Astrocyte of the hippocampus (primary cell): ENCODE measurements around the gene GRSF1.
"Not testable (repeated sequence)": the region's sequence is repeated elsewhere in the genome, so short reads cannot be mapped to it uniquely, and the experiment has no call there.

Experiments
- DNase-seq: peaks from one replicate; pipeline ENCODE4 v3.0.0; 2011; ENCODE audit warnings: low read depth, low spot score

The GRSF1 gene

DNA sequence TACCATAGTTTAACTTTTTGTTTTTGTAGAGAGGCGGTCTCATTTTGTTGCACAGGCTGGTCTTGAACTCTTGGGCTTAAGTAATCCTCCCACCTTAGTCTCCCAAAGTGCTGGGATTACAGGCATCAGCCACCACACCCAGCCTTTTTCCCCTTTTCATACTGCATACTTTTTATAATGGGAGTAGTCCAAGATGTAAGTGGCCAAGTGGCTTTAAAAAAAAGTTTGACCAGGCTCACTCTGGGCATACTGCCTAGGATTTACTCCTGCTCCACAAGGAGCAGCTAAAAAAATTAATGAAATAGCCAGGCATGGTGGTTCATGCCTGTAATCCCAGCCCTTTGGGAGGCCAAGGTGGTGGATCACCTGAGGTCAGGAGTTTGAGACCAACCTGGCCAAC lies 6.0 kb downstream of the GRSF1 start:
- peak; percentile 47 for DNase-seq

DNA sequence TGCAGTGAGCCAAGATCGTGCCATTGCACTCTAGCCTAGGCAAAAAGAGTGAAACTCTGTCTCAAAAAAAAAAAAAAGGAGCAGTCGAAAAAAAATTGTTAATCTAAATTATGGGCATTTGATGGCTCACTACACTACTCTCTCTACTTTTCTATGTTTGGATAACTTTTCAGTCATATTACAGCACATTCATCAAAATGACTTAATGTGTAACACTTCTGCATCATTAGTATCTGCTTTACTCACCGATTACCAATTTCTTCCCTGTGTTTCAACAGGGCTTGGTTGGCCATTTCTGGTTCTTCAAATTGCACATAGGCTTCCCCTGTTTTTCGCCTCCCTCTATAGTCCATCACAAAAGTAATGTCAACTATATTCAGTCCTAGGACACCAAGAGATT lies 8.4 kb downstream of the GRSF1 start:
- DNase-seq = no peak

DNA sequence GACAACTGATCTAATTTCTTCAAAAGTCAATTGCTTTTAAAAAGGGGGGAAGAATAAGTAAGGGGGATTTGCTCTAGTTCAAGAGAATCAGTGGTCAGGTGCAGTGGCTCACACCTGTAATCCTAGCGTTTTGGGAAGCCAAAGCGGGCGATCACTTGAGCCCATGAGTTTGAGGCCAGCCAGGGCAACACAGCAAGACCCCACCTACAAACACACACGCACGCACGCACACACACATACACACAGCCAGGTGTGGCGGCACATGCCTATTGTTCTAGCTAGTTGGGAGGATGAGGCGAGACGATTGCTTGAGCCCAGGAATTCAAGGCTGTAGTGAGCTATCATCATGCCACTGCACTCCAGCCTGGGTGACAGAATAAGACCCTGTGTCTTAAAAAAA lies 9.6 kb downstream of the GRSF1 start:
- DNase-seq = no peak

DNA sequence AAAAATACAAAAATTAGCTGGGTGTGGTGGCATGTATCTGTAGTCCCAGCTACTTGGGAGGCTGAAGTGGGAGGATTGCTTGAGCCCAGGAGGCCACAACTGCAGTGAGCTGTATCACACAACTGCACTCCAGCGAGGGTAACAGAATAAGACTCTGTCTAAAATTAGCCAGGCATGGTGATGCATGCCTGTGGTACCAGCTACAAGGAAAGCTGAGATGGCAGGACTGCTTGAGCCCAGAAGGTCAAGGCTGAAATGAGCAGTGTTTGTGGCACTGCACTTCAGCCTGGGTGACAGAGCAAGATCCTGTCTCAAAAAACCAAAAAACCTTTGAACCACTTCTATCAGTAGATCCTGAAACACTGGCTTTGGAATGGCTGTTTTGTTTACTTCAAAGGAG lies 10.2 kb downstream of the GRSF1 start:
- DNase-seq = no peak

DNA sequence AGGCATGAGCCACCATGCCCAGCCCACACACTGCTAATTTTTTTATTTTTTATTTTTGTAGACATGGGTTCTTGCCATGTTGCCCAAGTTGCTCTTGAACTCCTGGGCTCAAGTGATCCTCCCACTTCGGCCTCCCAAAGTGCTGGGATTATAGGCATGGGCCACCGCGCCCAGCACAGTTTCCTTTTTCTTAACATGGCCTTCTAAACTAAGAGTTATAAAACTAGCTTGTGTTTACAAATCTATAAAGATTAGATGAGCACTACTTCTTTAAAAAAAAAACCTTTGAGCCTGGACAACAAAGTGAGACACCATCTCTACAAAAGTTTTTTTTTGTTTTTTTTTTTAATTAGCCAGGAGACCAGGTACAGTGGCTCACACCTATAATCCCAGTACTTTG lies 10.7 kb downstream of the GRSF1 start:
- no peak for DNase-seq

DNA sequence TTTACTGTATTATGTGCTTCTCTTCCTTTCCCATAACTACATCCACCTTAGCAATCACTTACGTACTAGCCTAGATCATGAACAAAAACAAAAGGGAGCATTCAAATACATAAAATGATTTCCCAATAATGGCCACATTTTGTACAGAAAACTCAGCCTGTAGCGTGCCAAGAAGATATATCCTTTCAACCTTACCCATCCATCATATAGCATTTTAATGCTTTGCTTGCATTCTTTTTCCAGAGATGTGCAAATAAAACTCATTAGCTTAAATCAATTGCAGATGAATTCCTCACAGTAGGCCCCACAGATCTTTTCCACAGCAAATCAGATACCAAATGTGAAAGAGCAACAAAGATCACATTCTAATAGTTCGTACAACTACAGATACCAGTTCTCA lies 20.8 kb downstream of the GRSF1 start:
- DNase-seq = no peak

DNA sequence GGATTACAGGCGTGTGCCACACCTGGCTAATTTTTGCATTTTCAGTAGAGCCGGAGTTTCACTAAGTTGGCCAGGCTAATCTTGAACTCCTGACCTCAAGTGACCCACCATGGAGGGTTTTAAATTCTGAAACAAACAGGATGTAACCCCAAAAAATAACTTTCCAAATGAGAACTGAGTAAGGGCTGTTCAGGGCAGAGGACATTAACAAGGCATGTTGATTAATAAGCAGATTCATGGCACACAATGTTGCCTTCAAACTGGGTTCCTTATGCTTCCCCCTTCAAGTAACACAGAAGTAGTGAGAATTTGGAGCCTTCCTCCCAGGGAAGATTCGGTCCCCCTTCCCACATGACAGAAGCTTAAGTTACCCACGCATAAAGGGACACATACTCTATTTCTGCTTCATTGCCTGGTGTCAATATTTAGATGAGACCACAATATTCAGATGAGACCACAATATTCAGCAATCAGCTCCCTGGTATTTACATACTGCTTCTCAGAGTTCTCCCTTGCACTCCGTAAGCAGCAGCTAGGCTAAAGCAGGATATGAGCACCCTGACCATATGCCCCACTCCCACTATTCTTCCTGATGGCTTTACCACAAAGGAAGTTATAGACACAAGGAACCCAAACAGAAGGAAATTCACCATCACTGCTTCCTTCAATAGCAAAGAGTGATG lies 21.4 kb downstream of the GRSF1 start:
- peak; percentile 25 for DNase-seq

DNA sequence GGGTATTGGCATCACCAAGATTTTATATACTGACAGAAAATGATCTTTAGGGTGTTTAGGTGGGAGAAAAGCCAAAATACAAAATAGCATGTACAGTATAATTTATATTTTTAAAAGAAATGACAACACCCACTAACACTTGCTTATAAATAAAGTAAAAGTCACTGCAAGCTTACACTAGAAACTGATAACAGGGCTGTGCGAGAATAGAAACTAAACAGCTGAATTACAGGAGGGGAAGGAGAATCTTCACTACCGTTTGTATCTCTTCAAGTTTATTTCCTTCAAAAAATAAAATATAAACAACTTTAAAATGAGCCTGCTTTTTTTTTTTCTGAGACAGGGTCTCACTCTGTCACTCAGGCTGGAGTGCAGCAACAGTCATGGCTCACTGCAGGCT lies 22.8 kb downstream of the GRSF1 start:
- no peak for DNase-seq

DNA sequence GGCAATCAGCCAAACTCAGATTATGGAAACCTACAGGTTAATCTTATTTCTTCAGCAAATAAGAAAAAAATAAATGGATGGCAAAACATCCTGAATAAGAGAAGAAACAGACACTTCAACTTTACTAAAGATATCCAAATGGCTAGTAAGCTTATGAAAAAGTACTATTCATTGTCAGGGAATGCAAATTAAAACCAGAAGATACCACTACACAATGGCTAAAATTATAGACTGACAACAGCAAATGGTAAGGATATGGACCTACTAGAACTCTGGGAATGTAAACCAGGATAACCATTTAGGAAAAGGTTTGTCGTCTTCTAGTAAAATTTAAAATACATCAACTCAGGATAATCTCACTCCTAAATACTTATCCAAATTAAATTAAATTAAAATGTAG lies 24.3 kb downstream of the GRSF1 start:
- DNase-seq = no peak

DNA sequence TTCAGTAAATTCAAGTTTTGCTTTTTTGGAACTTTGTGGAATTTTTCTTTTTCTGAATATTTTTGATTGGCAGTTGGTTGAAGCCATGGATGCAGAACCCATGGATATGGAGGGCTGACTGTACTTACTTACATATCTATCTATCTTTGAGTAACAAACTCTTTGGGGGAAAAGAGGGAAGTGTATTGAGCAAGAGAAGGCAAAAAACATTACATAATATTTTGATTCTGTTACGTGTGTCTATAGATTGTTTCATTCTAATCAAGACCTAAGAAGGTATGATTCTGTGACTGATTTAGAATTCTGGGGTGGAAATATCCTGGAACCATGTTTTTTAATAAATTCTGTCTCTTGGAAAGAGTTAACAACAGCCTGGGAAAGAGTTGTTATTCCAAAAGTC lies 31.5 kb downstream of the GRSF1 start:
- no peak for DNase-seq

DNA sequence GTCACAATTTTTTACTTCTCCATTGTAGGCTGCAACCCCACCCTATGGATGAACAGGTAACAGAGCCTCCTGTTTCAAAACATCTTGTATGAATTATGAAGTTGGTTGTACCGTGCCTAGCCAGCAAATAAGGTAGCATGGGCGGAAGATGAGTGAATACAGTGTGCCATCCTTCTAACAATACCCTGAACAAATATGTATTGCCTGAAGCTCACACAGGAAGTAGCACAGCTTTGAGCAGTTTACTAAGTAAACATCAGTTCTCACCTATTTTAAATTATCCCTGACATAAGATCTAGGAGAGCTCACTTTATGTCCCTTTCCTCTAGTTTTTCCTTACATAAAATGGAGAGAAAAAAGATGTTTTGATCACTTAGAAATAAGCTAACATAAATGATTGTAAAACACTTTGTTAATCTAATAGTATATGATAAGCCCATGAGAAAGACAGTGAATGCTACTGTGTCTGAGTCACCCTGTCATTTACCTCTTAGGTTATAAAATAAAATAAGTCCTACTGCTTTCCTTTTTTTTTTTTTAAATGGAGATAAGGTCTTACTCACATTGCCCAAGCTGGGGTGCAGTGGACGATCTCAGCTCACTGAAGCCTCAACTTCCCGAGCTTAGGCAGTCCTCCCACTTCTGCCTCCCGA lies 36.6 kb downstream of the GRSF1 start:
- DNase-seq = no peak

DNA sequence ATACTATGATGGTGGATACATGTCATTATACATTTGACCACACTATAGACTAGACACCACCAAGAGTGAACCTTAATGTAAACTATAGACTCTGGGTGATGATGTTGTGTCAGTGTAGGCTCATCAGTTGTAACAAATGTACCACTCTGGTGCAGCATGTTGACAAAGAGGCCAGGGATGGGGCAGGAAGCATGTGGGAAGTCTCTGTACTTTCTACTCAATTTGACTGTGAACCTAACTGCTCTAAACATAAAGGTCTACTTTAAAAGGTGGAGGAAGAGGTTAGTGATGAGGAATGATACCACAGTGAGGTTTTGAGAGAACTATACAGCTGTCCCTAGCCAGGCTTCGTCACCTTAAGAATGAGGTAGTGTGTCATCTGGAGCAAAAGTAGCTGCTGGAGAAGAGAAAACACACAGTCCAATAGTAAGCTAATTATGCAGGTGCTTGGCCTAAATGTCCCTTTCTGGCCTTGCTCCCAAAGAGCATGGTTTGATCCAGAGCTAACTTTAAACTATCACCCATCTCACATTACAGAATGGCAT lies 38.4 kb downstream of the GRSF1 start:
- no peak for DNase-seq

DNA sequence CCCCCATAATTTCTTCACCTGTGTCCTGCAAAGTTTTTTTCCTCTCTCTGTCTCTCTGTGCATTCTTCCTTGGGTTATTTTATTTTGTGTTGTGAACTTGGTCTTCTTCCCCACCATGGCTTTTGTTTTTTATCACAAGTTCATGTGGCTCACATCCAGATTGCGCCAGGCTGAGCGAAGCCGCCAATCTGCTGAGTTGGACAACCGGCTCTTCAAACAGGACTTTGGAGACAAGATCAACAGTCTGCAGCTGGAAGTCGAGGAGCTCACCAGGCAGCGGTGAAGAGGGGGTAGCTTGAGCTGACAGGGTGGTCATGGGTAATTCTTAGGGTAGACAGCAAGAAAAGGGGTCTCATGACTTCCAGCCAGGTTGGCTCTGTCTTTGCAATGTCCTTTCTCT lies 46.1 kb downstream of the GRSF1 start:
- no peak for DNase-seq

DNA sequence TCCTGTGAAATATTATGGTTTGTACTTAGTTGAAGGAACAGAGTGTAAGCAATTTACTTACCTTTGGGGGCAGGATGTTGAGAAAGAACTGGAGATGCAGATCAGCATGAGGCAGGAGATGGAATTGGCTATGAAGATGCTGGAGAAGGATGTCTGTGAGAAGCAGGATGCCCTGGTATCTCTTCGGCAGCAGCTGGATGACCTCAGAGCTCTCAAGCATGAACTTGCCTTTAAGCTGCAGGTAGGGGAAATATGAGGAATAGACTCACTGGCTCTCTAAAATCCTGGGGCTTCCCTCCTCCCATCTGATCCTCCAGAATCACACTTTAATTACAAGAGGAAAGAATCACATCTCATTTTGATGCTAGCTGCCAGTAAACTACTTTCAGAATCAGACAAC lies 51.0 kb downstream of the GRSF1 start:
- DNase-seq = no peak

DNA sequence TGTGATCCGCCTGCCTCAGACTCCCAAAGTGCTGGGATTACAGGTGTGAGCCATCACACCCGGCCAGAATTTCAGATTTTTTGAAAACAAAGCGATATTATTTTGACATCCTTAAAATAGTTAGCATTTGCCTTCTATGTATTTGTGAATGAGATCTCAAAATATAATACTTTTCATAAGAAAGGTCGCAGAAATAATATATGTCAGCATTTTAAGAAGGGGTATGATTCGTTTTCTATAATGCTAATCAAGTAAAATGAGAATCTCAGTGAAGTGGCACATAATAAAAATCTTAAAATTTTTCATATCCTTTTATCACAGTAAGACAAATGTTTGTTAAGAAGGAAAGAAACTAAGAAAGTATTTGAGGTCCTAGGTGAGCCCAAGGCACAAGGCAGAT lies 52.2 kb downstream of the GRSF1 start:
- no peak for DNase-seq

DNA sequence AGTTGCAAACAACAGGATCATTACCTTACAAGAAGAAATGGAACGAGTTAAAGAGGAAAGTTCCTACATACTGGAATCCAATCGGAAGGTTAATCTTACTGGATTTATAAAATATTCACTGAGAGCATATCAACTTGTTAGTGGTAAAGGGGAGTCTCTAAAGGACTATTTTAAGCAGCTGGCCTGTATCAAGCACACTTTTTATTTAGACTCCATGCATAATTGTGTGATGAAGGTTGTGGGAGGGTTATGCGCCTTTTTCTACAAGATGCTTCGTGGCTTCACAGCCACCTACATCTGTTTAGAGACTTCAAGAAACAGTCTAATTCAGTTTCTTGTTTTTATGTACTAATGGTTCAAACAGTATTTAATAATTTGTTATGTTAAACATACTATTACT lies 56.6 kb downstream of the GRSF1 start:
- no peak for DNase-seq

DNA sequence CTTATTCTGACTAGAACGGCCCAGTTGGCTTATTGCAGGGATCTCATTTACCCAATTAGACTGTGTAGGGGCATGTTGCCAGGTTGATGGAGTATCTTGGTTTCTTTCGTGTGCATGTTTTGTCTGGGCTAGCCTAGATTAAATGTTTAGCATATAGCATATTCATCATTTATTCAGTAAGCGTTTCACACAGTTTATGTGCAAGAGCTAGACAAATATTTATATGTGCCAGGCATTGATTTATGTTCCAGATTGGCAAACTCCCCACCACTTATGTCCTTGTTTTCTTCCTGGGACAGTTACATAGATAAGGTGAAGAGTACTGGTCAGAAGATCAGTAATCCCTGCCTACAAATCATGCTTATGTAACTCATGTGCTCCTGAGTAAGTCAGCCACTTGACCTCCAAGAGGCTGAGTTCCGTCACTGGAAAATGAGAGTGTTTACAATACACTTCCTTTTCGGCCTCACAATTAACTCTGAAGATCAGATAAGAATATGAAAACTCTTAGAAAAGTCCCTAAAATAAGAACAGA lies 60.7 kb downstream of the GRSF1 start:
- no peak for DNase-seq

DNA sequence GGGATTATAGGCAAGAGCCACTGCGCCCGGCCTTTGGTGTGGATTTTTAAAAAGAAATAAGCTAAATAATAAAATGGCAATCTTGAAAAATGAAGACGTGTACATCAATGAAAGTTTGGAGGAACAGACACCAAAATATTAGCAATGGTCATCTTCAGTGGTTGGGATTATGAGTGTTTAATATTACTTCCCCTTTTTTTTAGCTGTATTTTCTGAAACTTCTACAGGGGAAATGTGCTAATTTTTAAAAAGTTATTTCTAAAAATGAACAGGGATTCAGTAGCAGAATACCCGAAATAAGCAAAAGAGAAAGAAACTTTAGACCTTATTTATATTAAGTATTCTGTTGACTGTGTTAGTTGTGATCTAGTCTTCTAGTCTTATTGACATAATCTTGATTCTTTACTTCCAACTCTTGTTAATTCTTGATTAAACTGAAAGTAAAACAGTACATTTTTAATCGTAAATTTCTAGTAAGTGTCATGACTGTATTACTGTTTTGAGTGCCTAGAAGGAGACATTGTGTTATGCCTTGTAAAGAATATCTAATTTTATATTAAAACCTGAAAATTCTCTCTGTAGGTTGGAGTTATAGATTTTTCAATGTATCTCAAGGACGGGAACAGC lies 66.6 kb downstream of the GRSF1 start:
- DNase-seq = no peak

DNA sequence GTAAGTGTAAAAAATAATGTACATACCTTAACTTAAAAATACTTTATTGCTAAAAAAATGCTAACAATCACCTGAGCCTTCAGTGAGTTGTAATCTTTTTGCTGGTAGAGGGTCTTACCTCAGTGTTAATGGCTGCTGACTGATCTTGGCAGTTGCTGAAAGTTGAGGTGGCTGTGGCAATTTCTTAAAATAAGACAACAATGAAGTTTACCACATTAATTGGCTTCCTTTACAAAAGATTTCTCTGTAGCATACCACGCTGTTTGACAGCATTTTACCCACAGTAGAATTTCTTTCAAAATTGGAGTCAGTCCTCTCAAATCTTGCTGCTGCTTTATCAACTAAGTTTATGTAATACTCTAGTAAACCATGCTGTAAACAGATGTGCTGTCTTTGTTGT lies 70.3 kb downstream of the GRSF1 start:
- not testable (repeated sequence) for DNase-seq

DNA sequence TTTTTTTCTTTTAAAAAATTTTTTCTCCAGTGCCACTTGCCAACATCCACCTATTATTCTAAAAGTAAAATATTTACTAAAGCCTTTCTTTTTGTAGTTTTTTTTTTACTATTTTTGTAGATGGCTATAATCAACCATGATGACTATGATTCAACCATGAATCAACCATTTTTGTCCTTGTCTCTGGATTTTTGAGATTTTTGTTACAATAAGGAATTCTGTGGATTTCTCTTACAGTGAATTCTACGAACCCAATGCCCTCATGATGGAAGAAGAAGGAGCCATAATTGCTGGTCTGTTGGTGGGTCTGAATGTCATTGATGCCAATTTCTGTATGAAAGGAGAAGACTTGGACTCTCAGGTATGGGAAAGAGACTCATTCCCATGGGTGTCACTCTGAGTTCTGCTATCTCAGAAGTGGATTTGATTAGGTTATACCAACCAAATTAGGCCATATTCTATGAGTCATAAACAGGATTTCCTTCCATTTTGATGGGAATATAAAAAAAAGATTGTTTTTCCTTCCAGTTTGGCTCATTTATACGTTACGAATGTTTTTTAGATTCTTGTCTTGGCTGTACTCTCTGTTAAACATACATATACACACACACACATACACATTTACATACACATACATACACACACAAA lies 71.3 kb downstream of the GRSF1 start:
- peak; percentile 12 for DNase-seq
